GM12873 (cell line): Measurements from ENCODE around the gene ZIM2.

Experiments
- TF ChIP-seq, protein P1 (sequence below): IDR thresholded peaks from 2 replicates; pipeline ENCODE4 v1.5.1; 2012; ENCODE audit warnings: low read depth, mild to moderate bottlenecking, moderate library complexity, low read length, control low read depth; ENCODE audit not compliant: insufficient read depth; ENCODE audit errors: missing control alignments

ZIM2 gene

DNA sequence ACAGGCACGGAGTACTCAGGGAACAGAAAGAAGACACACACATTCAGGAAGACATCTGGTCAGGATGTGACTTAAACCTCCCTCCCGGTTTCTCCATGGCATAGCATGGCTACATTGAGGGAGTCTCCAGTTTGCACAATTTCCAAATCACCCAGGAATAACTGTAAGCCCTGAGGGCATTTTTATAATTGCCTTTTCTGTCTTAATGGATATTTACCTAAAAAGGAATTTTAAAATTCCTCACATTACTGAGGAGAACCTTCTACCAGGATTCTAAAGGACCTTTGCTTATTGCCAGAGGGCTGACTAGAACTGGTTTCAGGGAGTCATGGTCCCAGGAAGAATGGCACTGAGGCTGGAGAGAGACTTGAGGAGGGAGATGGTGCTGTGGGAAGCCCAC is 21.4 kb downstream of the ZIM2 start:
- TF ChIP-seq, protein P1, sequence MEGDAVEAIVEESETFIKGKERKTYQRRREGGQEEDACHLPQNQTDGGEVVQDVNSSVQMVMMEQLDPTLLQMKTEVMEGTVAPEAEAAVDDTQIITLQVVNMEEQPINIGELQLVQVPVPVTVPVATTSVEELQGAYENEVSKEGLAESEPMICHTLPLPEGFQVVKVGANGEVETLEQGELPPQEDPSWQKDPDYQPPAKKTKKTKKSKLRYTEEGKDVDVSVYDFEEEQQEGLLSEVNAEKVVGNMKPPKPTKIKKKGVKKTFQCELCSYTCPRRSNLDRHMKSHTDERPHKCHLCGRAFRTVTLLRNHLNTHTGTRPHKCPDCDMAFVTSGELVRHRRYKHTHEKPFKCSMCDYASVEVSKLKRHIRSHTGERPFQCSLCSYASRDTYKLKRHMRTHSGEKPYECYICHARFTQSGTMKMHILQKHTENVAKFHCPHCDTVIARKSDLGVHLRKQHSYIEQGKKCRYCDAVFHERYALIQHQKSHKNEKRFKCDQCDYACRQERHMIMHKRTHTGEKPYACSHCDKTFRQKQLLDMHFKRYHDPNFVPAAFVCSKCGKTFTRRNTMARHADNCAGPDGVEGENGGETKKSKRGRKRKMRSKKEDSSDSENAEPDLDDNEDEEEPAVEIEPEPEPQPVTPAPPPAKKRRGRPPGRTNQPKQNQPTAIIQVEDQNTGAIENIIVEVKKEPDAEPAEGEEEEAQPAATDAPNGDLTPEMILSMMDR, result no peak

DNA sequence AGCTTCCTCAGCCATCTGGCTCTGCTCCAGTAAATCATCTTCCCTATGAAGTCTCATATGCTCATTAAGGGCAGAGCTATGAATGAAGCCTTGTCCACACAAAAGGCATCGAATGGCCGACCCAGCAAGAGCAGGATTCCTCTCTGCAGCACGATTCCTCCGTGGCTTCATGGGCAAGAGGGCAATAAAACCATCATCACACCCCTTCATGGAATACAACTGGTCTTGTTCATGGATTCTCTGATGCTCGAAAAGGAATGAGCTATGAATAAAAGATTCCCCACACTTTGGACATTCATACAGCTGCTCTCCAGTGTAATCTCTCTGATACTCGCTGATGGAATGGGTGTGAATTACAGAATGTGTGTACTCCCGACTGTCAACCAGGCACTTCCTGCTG is 25.9 kb downstream of the ZIM2 start:
- TF ChIP-seq, protein P1, result no peak

GRCh38 chr19:56813531-56813930 is 27.0 kb downstream of the ZIM2 start:
- TF ChIP-seq, protein P1, result no peak

GRCh38 chr19:56811480-56811879 is 29.0 kb downstream of the ZIM2 start:
- TF ChIP-seq, protein P1, result no peak

GRCh38 chr19:56810260-56810659 is 30.3 kb downstream of the ZIM2 start:
- TF ChIP-seq, protein P1, result no peak

- TF ChIP-seq, protein P1, result no peak
These were observed 31.7 kb downstream of the ZIM2 start for GRCh38 chr19:56808717-56809392.

GRCh38 chr19:56806639-56807038 is 33.9 kb downstream of the ZIM2 start:
- TF ChIP-seq, protein P1, result no peak

- TF ChIP-seq, protein P1, result no peak
These were observed 62.2 kb downstream of the ZIM2 start for GRCh38 chr19:56778351-56778750.
